ENCODE results near the gene NOD1.

Gene NOD1

DNA sequence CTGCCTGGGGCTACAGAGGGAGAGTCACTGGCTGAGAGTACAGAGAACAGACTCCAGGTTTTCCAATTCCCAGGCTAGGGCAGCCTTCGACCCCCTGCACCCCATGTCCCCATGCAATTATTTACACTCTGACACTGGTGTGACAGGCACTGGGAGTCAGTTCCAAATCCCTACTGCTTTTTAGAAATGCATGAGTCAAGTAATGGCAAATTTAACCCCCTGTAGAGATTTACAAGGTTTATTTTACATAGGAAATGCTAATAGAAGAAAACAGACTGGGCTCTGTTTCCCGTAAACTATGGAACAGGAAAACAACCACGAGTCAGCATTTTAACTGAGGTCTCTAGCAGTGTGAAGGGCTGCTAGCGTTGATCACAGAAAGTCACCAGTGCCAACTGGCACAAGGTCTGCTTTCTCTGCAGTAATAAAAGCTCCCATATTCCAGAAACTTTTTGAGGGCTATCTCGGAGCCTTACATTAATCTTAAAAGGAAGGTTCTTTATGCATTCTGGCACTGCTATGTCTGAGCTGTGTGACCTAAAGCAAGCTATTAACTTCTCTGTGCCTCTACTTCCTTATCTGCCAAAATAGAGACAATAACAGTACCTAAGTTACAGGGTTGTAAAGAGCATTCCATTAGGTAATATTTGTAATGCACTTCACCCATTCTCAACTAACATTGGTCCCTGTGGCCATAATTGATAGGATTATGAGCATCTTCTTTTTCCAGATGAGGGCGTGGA lies 28.2 kb downstream of the NOD1 start:
- Histone ChIP-seq H3K27me3 (ENCODE audit: insufficient read depth, poor library complexity, severe bottlenecking) (no peaks in the 10 kb centered on the region), H3K27ac (replicated peaks) (no peak overlapping the region), H3K4me3 (replicated peaks; ENCODE audit: insufficient read depth, low read length) (no peak overlapping the region)
- DNase-seq (ENCODE audit: low read depth in 1 of 2, low spot score in 1 of 2) = no peak
- TF ChIP-seq SPI1 (IDR thresholded peaks at IDR 0.05; ENCODE audit: borderline replicate concordance, low read depth) (no peak), GABPA (IDR thresholded peaks at IDR 0.05; ENCODE audit: low read depth) (no peak), POLR2AphosphoS5 (IDR thresholded peaks at IDR 0.05; ENCODE audit: low read depth) (no peak)
- TF ChIP-seq, protein P1, sequence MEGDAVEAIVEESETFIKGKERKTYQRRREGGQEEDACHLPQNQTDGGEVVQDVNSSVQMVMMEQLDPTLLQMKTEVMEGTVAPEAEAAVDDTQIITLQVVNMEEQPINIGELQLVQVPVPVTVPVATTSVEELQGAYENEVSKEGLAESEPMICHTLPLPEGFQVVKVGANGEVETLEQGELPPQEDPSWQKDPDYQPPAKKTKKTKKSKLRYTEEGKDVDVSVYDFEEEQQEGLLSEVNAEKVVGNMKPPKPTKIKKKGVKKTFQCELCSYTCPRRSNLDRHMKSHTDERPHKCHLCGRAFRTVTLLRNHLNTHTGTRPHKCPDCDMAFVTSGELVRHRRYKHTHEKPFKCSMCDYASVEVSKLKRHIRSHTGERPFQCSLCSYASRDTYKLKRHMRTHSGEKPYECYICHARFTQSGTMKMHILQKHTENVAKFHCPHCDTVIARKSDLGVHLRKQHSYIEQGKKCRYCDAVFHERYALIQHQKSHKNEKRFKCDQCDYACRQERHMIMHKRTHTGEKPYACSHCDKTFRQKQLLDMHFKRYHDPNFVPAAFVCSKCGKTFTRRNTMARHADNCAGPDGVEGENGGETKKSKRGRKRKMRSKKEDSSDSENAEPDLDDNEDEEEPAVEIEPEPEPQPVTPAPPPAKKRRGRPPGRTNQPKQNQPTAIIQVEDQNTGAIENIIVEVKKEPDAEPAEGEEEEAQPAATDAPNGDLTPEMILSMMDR (IDR thresholded peaks at IDR 0.05; ENCODE audit: insufficient read depth, low read length) = no peak
- TF ChIP-seq, protein P2, sequence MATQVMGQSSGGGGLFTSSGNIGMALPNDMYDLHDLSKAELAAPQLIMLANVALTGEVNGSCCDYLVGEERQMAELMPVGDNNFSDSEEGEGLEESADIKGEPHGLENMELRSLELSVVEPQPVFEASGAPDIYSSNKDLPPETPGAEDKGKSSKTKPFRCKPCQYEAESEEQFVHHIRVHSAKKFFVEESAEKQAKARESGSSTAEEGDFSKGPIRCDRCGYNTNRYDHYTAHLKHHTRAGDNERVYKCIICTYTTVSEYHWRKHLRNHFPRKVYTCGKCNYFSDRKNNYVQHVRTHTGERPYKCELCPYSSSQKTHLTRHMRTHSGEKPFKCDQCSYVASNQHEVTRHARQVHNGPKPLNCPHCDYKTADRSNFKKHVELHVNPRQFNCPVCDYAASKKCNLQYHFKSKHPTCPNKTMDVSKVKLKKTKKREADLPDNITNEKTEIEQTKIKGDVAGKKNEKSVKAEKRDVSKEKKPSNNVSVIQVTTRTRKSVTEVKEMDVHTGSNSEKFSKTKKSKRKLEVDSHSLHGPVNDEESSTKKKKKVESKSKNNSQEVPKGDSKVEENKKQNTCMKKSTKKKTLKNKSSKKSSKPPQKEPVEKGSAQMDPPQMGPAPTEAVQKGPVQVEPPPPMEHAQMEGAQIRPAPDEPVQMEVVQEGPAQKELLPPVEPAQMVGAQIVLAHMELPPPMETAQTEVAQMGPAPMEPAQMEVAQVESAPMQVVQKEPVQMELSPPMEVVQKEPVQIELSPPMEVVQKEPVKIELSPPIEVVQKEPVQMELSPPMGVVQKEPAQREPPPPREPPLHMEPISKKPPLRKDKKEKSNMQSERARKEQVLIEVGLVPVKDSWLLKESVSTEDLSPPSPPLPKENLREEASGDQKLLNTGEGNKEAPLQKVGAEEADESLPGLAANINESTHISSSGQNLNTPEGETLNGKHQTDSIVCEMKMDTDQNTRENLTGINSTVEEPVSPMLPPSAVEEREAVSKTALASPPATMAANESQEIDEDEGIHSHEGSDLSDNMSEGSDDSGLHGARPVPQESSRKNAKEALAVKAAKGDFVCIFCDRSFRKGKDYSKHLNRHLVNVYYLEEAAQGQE (IDR thresholded peaks at IDR 0.05; ENCODE audit: insufficient replicate concordance, low read depth) = no peak

DNA sequence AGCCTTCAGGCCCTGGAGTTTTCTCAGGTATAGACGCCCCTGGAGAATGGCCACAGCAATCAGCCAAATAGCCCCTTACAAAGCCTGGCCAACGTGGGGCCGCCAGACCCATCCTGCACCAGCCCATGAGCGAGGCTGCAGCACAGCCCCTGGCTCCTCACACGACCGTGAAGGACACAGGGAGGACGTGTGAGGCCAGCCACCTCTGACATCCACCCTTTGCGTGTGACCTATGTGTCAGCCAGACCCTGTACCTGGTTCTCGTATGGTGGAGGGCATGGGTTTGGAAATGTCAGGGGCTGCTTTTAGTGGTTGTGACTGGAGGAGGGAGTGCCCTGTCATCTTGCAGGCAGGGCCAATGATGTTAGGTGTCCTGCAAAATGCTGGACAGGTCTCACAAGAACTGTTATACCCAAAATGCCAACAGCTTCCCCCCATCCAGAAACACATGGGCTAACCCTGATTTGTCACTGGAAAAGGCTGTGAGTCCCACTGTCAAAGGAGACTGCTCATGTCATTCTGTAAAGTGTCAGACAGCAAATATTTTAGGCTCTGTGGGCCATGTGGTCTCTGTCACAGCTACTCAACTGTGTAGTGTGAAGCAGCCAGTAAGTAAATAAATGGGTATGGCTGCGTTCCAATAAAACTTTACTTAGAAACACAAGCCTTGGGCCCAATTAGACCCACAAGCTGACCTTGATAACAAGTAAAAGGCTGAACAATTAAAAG lies 30.0 kb downstream of the NOD1 start:
- DNase-seq (ENCODE audit: low read depth in 1 of 2, low spot score in 1 of 2) = no peak
- no peak for TF ChIP-seq POLR2AphosphoS5 (IDR thresholded peaks at IDR 0.05; ENCODE audit: low read depth)
- no peak for TF ChIP-seq GABPA (IDR thresholded peaks at IDR 0.05; ENCODE audit: low read depth)
- TF ChIP-seq, protein P1 (IDR thresholded peaks at IDR 0.05; ENCODE audit: insufficient read depth, low read length) = no peak
- TF ChIP-seq SPI1 (IDR thresholded peaks at IDR 0.05; ENCODE audit: borderline replicate concordance, low read depth) = no peak
- TF ChIP-seq, protein P2 (IDR thresholded peaks at IDR 0.05; ENCODE audit: insufficient replicate concordance, low read depth) = no peak
- Histone ChIP-seq H3K27me3 (ENCODE audit: insufficient read depth, poor library complexity, severe bottlenecking) (no peaks in the 10 kb centered on the region), H3K4me3 (replicated peaks; ENCODE audit: insufficient read depth, low read length) (no peak overlapping the region), H3K27ac (replicated peaks) (no peak overlapping the region)

DNA sequence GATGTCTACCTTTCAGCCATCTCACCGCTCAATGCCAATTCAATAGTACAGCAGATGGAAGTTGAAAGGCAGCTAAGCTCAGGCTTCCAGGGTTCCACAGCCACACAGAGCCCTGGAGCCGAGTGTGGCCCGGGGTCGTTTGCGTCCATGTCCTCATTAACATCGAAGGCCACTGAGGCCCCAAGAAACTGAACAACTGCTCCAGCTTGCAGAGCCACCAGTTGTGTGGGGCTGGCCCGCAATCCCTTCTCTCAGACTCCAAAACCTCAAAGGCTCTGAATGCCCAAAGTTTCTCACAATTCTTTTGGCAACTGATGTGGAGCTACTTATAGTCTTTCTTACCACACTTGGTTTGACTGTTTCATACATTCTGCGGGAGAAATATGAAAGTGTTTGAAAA lies 31.1 kb downstream of the NOD1 start:
- no peaks in the 10 kb centered on the region for H3K27me3 ChIP-seq (ENCODE audit: insufficient read depth, poor library complexity, severe bottlenecking)
- H3K4me3 ChIP-seq (replicated peaks; ENCODE audit: insufficient read depth, low read length) = no peak overlapping the region
- H3K27ac ChIP-seq (replicated peaks) = no peak overlapping the region
- DNase-seq (ENCODE audit: low read depth in 1 of 2, low spot score in 1 of 2) = no peak
- no peak for TF ChIP-seq SPI1 (IDR thresholded peaks at IDR 0.05; ENCODE audit: borderline replicate concordance, low read depth)
- no peak for TF ChIP-seq POLR2AphosphoS5 (IDR thresholded peaks at IDR 0.05; ENCODE audit: low read depth)
- TF ChIP-seq GABPA (IDR thresholded peaks at IDR 0.05; ENCODE audit: low read depth) = no peak
- TF ChIP-seq, protein P2 (IDR thresholded peaks at IDR 0.05; ENCODE audit: insufficient replicate concordance, low read depth) = no peak
- TF ChIP-seq, protein P1 (IDR thresholded peaks at IDR 0.05; ENCODE audit: insufficient read depth, low read length) = no peak
